GM21515 (cell line): ENCODE data around the gene SCYL1.
"Not testable (repeated sequence)": the region's sequence is repeated elsewhere in the genome, so short reads cannot be mapped to it uniquely, and the experiment has no call there.

Experiments used
- ATAC-seq: cut with Tn5 transposase; IDR thresholded peaks from one replicate; pipeline ENCODE4 v1.9.1; 2021; ENCODE audit not compliant: unreplicated experiment

SCYL1 gene

DNA sequence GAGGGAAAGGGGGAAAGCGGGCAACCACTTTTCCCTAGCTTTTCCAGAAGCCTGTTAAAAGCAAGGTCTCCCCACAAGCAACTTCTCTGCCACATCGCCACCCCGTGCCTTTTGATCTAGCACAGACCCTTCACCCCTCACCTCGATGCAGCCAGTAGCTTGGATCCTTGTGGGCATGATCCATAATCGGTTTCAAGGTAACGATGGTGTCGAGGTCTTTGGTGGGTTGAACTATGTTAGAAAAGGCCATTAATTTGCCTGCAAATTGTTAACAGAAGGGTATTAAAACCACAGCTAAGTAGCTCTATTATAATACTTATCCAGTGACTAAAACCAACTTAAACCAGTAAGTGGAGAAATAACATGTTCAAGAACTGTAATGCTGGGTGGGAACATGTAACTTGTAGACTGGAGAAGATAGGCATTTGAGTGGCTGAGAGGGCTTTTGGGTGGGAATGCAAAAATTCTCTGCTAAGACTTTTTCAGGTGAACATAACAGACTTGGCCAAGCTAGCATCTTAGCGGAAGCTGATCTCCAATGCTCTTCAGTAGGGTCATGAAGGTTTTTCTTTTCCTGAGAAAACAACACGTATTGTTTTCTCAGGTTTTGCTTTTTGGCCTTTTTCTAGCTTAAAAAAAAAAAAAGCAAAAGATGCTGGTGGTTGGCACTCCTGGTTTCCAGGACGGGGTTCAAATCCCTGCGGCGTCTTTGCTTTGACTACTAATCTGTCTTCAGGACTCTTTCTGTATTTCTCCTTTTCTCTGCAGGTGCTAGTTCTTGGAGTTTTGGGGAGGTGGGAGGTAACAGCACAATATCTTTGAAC is 19.2 kb upstream of the SCYL1 start:
- no peak for ATAC-seq

DNA sequence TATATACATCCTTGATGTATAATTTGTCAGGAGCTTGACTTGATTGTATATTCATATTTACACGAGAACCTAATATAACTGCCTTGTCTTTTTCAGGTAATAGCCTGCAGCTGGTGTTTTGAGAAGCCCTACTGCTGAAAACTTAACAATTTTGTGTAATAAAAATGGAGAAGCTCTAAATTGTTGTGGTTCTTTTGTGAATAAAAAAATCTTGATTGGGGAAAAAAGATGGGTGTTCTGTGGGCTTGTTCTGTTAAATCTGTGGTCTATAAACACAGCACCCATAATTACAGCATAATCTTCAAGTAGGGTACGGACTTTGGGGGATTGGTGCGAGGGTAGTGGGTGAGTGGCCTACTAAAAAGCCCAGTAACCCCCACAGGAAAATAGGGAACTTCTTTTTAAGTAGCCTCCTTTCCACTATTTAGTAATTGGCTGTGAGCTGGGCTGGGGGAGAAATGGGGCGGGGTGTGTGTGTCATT is 18.6 kb upstream of the SCYL1 start:
- ATAC-seq: no peak

DNA sequence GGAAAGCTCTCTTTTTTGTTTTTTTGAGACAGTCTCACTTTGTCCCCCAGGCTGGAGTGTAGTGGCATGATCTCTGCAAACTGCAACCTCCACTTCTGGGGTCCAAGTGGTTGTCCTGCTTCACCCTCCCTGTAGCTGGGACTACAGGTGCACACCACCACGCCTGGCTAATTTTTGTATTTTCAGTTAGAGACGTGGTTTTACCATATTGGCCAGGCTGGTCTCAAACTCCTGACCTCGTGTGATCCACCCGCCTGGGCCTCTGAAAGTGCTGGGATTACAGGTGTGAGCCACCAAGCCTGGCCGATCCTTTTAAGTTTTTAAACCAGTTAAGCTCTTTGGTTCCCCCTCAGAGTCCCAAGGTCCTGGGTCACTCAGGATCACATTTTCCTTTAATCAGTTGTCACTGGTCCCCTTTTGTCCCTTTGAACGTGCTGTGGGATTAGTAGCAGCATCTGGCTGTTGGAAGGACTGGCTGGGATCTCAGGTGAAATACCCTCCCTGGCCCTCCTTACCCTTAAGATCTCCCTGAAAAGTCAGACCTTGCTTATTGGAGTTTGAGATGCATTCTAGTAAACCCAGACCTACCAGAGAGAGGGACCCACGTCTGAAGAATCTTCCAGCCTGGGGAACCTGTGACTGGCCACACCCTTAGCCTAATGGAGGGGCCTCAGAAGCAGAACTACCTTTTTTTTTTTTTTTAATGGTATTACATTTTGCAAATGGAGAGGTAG is 17.9 kb upstream of the SCYL1 start:
- peak; percentile 20 for ATAC-seq

DNA sequence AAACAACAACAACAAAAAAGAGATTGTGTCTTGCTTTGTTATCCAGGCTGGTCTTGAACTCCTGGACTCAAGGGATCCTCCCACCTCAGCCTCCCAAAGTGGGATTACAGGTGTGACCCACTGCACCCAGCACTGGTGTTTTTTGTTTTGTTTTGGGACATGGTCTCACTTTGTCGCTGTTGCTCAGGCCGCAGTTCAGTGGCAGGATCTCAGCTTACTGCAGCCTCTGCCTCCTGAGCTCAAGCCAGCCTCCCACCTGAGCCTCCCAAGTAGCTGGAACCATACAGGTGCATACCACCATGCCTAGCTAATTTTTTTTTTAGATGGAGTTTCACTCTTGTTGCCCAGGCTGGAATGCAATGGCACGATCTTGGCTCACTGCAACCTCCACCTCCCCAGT is 12.6 kb upstream of the SCYL1 start:
- ATAC-seq: not testable (repeated sequence)

DNA sequence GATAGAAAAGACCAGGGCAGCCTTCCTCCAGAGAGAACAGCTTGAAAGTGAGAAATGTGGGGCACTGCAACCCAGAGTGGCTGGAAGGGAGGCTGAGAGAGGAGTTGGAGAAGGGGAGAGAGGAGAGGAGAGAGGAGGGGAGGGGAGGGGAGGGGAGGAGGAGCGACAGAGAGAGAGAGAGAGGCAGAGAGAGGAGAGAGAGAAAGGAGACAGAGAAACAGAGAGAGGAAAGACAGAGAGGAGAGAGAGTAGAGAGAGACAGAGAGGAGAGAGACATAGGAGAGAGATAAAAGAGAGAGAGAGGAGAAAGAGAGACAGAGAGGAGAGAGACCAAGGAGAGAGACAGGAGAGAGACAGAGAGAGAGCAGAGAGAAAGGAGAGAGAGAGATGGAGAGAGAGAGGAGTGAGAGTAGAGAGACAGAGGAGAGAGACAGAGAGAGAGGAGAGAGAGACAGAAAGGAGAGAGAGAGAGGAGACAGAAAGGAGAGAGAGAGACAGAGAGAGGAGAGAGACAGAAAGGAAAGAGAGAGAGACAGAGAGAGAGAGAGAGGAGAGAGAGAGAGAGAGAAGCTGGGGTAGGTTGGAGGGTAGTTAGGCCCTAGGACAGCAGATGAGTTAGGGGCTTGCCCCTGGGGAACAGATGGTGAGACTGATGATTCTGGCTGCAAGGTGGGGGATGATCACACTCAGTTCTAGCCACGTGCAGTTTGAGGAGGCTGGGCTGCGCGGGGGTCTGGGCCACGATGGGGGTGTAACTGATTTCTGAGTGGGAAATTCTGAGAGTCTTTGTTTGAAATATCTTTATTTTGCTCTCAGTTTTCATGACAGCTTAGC is 8.5 kb upstream of the SCYL1 start:
- ATAC-seq: no peak

DNA sequence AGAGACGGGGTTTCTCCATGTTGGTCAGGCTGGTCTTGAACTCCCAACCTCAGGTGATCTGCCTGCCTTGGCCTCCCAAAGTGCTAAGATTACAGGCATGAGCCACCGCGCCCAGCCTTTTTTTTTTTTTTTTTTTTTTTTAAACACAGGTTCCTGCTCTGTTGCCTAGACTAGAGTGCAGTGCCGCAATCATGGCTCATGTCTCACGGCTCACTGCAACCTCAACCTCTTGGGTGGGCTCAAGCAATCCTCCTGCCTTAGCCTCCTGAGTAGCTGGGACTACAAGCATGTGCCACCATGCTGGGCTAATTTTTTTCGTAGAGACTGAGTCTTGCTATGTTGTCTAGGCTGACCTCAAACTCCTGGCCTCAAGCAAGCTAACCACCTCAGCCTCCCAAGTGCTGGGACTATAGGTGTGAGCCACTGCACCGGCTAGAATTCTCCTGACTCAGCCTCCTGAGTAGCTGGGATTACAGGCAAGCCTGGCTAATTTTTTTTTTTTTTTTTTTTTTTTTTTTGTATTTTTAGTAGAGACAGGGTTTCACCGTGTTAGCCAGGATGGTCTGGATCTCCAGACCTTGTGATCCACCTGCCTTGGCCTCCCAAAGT is 5.8 kb upstream of the SCYL1 start:
- ATAC-seq: not testable (repeated sequence)

DNA sequence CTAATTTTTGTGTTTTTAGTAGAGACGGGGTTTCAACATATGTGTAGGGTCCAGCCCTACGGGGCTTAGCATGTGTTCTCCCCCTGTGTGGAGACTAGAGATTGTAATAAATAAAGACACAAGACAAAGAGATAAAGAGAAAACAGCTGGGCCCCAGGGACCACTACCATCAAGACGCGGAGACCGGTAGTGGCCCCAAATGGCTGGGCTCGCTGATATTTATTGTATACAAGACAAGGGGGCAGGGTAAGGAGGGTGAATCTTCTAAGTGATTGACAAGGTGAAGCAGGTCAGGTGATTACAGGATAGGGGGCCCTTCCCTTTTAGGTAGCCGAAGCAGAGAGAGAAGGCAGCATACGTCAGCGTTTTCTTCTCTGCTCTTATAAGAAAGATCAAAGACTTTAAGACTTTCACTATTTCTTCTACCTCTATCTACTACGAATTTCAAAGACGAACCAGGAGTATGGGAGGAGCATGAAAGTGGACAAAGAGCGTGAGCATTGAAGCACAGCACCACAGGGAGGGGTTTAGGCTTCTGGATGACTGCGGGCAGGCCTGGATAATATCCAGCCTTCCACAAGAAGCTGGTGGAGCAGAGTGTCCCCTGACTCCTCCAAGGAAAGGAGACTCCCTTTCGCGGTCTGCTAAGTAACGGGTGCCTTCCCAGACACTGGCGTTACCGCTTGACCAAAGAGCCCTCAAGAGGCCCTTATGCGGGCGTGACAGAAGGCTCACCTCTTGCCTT is 2.9 kb upstream of the SCYL1 start:
- not testable (repeated sequence) for ATAC-seq

DNA sequence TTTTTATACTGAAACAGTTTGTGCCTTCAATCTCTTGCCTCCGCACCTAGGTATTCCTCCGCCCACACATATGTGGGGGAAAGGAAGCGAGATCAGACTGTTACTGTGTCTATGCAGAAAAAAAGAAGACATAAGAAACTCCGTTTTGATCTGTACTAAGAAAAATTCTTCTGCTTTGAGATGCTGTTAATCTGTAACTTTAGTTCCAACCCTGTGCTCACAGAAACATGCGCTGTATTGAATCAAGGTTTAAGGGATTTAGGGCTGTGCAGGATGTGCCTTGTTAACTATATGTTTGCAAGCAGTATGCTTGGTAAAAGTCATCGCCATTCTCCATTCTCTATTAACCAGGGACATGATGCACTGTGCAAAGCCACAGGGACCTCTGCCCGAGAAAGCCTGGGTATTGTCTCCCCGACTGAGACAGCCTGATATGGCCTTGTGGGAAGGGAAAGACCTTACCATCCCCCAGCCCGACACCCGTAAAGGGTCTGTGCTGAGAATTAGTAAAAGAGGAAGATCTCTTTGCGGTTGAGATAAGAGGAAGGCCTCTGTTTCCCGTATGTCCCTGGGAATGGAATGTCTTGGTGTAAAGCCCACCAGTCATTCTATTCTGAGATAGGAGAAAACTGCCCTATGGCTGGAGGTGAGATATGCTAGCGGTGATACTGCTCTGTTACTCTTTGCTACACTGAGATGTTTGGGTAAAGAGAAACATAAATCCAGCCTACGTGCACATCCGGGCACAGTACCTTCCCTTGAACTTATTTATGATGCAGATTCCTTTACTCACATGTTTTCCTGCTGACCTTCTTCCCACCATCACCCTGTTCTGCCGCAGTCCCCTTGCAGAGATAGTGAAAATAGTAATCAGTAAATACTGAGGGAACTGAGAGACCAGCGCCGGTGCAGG is 1.9 kb upstream of the SCYL1 start:
- not testable (repeated sequence) for ATAC-seq

DNA sequence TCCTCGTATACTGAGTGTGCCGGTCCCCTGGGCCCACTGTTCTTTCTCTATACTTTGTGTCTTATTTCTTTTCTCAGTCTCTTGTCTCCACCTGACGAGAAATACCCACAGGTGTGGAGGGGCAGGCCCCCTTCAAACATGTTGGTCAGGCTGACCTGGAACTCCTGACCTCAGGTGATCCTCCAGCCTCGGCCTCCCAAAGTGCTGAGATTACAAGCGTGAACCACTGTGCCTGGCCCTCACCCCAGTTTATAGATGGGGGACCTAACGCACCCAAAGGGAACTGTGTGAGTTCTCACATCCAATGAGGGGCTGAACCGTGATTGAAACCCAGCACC is 1.3 kb upstream of the SCYL1 start:
- ATAC-seq: not testable (repeated sequence)

DNA sequence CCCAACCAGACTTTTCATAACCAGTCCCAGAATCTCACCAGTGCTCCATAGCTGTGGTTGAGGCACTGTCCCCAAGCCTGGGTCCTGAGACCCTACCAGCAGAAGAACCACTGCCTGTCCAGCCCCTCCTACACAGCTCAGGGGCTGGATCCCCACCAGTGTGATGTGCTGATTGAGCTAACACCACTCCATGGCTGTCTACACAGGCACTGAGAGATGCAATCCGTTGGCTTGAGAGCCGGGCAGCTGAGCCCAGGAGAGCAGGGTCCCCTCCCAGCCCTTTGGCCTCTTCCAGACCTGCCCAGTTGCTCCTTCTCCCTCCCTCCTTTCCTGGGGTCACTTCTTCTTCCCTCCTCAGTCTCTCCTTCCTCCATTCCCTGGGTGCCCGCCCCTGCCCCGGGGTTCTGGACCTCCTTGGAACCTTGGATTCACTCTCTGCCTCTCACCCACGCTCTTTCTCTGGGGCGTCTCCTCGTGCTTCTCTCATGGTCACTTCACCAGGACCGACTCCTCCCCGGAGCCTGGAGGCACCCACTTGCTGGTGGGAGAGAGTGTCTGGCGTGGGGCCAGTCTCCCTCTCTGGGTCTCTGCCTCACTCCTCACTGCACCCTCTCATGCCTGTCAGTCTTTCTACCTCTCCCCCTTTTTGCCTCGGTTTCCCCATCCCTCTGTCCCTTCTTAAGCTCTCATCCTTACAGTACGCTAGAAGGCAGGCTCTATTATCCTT is 706 bp upstream of the SCYL1 start:
- no peak for ATAC-seq

DNA sequence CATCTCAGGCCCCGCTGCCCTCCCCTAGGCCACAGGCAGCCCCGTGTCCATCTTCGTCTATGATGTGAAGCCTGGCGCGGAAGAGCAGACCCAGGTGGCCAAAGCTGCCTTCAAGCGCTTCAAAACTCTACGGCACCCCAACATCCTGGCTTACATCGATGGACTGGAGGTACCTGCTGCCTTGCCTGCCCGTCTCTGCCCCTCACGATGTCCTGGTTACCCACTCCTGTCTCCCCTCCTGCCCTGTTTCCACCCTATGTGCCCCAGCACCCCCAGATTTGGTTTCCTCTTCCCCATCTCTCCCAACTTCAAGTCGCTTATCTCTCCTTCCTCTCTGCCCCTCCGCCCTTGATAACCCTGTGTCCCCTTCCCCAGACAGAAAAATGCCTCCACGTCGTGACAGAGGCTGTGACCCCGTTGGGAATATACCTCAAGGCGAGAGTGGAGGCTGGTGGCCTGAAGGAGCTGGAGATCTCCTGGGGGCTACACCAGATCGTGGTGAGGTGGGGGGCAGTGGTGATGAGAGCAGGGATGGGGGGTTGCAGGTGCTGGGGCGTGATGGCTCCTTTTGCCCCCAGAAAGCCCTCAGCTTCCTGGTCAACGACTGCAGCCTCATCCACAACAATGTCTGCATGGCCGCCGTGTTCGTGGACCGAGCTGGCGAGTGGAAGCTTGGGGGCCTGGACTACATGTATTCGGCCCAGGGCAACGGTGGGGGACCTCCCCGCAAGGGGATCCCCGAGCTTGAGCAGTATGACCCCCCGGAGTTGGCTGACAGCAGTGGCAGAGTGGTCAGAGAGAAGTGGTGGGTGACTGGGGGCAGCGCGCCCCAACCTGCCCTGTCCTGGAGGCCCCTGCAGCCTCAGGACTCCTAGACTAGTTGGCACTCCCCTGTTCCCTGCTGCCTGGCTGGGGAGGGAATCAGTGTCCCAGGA is 930 bp downstream of the SCYL1 start:
- no peak for ATAC-seq

DNA sequence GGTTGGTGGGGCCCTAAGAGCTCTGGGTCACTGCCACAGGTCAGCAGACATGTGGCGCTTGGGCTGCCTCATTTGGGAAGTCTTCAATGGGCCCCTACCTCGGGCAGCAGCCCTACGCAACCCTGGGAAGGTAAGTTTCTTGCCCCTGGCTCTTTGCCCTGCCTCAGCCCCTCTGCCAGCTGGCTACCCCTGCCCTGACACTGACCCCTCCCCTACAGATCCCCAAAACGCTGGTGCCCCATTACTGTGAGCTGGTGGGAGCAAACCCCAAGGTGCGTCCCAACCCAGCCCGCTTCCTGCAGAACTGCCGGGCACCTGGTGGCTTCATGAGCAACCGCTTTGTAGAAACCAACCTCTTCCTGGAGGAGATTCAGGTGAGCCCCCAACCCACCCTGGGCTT is 1.9 kb downstream of the SCYL1 start:
- no peak for ATAC-seq

DNA sequence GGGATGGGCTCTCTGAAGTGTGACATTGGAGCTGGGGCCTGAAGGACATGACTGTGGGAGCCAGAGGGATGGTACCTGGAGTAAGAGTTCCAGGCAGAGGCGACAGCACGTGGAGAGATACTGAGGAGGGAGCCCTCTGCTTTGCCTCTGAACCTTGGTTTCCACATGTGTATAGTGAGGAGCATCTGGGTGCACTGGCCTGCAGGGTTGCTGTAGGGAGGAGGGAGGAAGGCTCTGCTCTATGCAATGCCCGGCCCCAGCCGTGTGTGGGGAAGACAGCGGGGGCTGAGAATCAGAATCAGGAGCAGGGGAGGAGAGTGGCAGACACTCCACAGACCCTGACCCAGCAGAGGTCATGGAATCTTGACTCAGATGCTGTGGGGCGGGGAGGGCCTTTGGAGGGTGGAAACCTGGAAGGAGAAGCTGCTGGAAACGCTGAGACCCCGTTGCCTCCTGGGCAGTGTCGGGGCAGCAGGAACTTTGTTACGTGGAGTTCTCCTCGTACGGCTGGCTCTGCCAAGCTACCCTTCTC is 4.0 kb downstream of the SCYL1 start:
- ATAC-seq: no peak

DNA sequence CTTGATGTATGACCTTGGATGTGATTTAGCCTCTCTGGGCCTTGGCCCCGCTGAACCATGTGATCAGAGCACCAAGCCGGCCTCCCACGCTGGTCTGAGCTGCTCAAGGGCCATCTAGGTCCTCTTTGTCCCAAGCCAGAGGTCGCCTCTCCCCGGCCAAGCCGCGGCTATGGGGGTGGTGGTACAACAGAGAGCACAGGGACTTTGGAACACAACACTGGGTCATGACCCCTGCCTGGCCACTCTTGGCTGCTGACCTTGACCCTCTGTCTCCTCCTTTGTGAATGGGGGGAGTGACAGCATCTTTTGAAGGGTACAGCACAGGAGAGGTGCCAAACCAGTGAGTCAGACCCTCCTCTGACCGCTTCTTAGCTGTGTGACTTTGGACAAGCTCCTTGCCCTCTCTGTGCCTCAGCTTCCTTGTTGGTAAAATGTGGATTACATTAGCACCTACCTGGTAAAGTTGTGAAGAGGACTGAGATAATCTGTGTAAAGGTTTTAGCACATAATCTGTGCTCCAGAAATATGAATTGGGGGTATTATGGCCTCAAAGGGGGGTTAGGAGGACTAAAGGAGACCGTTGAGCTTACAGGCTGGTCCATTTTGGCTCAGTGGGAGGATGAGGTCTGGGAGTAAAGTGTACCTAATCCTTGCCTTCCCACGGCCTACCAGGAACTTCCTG is 4.7 kb downstream of the SCYL1 start:
- no peak for ATAC-seq

DNA sequence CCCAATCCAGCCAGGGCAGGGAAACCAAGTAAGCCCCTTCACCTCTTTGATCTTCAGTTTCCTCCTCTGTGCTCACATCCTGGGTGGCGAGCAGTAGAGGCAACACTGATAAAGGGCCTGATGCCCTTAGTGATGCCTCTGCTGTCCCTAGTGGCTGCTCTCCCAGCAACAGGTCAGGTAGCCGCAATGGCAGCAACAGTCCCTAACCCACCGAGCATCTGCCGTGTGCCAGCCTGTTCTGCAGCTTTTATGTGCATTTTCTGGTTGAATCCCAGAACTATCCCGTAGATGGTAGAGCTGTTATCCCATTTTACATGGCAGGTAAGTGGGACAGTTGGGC is 5.2 kb downstream of the SCYL1 start:
- no peak for ATAC-seq

DNA sequence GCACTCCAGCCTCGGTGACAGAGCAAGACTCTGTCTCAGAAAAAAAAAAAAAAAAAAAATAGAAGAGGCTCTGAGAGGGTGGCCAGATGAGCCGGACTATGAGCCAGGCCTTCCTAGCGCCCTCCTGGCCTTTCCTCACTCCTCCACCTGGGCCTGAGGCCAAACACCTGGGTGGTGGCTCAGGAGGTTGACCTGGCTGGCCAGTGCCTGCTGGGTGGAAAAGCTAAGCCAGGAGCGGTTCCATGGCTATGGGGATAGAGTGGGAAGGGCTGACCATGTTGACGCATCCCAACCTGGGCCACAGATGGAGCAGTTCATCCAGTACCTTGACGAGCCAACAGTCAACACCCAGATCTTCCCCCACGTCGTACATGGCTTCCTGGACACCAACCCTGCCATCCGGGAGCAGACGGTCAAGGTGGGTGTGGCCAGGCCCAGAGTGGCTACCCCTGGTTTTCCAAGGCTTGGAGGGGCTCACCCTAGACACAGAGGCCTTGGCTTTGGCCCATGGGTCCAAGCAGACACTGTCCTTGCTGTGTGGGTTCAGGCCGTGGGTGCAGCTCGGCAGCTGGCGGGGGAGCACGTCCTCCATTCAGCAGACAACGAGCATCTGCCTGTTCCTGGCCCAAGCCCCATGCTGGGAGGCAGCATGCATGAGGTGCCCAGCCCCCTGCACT is 7.6 kb downstream of the SCYL1 start:
- ATAC-seq: no peak
